Tibial artery (tissue), 4 donors: Measurements from ENCODE around the gene CMSS1.

Experiments
- DNase-seq, 2 donors: peaks; one replicate each; pipeline ENCODE4 v3.0.0-alpha.2; 2019
- H3K27ac ChIP-seq, 2 donors: fragments of 200-600 bp; sonication (generic) in 1 of 2; 1 replicate in 1 of 2; 2 replicates in 1 of 2; pipeline ENCODE4 v1.5.1; 2018 to 2019; ENCODE audit warnings: mild to moderate bottlenecking in 1 of 2
- H3K27me3 ChIP-seq, 2 donors: fragments of 200-600 bp; sonication (generic) in 1 of 2; one replicate each; pipeline versions ENCODE4 v1.5.1 to v1.6.0; 2016 to 2019
- H3K36me3 ChIP-seq, 3 donors: fragments of 200-600 bp; sonication (generic) in 2 of 3; one replicate each; pipeline ENCODE4 v1.5.1; 2016 to 2019; ENCODE audit warnings: mild to moderate bottlenecking in 2 of 3
- H3K4me1 ChIP-seq, 4 donors: fragments of 200-600 bp; sonication (generic) in 2 of 4; 1 replicate in 3 of 4; 2 replicates in 1 of 4; pipeline ENCODE4 v1.5.1; 2016 to 2019
- H3K4me3 ChIP-seq, 2 donors: fragments of 200-600 bp; sonication (generic) in 1 of 2; 1 replicate in 1 of 2; 2 replicates in 1 of 2; pipeline ENCODE4 v1.5.1; 2018 to 2019; ENCODE audit warnings: mild to moderate bottlenecking in 2 of 2
- H3K9me3 ChIP-seq, 3 donors: fragments of 200-600 bp; sonication (generic) in 1 of 3; one replicate each; pipeline ENCODE4 v1.5.1; 2016 to 2019
- CTCF ChIP-seq, 2 experiments: fragments of 200-600 bp in 1 of 2; fragments of 450-650 bp in 1 of 2; IDR thresholded peaks; one replicate each; pipeline ENCODE4 v1.5.1; 2017 to 2019; ENCODE audit warnings: antibody characterized with exemption in 2 of 2, mild to moderate bottlenecking in 1 of 2, moderate library complexity in 1 of 2
- intact Hi-C: fragments of 100-400 bp; cut with DNase I; formaldehyde crosslinking; loops from one replicate; pipeline ENCODE4 v1.15.0; 2023; ENCODE audit warnings: low total_unique reads

Gene CMSS1

GRCh38 chr3:99941211-99941610, 123.5 kb downstream of the CMSS1 start:
- intact Hi-C loops: no loop called here
- Histone ChIP-seq H3K27ac (peak overlapping the region; percentile 73 to 77), H3K36me3 (no peaks in the 10 kb centered on the region), H3K9me3 (no peaks in the 10 kb centered on the region), H3K27me3 (no peaks in the 10 kb centered on the region), H3K4me1 (peaks cover 0 to 97% (median 50%) of the 10 kb centered on the region in 4 donors), H3K4me3 (no peak overlapping the region)
- no peak for TF ChIP-seq CTCF (IDR thresholded peaks at IDR 0.05)
- DNase-seq: no peak

DNA sequence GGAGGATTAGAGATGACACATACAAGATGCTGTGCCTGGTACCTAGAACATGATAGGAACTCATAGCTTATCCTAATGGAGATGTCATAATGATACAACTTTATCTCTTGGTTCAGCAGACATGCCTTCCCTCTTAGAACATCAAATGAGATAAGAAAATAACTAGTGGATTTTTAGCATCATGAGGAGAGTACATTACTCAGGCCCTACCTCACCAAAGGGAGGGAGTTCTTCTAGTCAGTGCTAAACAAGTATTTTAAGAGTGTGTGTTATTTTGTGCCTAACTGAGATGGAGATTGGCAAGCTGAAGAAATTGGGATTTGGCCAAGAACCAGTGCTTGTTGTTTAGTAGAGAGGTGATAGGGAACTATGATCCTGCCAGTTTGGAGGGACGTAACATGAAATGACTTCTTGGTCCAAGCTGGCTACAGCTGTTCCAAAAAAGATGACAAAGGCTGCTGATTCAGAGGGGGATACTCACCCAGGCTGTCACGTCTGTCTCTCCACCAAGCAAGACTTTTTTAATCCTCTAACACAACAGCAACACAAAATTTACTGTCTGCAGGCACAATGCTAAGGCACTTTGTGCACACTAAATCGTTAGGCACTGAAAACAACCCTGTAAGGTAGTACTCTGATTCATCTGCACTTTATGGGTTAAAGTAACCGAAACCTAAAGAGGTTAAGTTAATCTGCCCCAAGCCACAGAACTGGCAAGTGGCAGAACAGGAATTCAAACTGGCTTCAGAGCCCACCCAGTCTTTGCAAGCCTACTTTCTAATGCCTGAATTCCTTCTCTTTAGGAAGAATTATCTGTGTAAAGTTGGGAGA, 126.5 kb downstream of the CMSS1 start:
- H3K4me3 ChIP-seq: no peak overlapping the region
- peak overlapping the region; percentile 73 to 77 for H3K27ac ChIP-seq
- intact Hi-C loops: no loop called here
- H3K27me3 ChIP-seq: no peaks in the 10 kb centered on the region
- peak in 1 of 2 donors; percentile 33 for DNase-seq
- peaks cover 0 to 84% (median 46%) of the 10 kb centered on the region in 4 donors for H3K4me1 ChIP-seq
- no peaks in the 10 kb centered on the region for H3K9me3 ChIP-seq
- no peak for TF ChIP-seq CTCF (IDR thresholded peaks at IDR 0.05)
- no peaks in the 10 kb centered on the region for H3K36me3 ChIP-seq

DNA sequence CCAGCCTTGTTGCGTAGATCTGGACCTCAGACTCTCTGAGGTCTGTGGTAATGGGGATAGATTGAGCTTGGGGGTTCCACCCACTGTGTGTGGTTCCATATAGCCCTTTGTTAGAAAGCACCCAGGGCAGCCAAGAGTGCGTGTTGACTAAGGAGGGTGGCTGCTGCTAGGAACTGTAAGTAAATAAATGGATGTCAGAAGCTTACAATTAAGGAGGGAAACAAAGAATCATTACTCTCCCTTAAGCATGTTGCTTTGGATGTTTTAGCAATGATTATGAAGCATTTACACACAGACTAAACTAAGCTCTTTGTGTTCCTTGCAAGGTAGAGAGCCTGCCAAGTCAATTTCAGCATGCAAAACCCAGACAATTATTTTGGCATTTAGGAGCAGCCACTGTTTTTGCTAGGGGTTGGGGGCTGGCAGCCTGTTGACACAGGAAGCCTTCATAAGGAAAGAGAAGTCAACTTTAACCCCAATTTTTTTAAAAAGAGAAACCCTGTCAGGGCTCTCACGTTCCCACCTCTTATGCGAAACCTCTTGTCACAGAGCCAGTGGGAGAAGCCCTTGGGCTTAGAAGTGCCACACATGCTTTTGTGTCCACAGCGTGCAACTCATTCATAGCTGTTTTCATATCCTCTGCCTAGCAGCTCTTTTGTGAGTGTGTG, 127.8 kb downstream of the CMSS1 start:
- Histone ChIP-seq H3K9me3 (no peaks in the 10 kb centered on the region), H3K27me3 (no peaks in the 10 kb centered on the region), H3K27ac (peak overlapping the region; percentile 73 to 77), H3K4me3 (no peak overlapping the region), H3K4me1 (peaks cover 0 to 84% (median 37%) of the 10 kb centered on the region in 4 donors), H3K36me3 (no peaks in the 10 kb centered on the region)
- no peak for TF ChIP-seq CTCF (IDR thresholded peaks at IDR 0.05)
- no peak for DNase-seq
- intact Hi-C loops: no loop called here

DNA sequence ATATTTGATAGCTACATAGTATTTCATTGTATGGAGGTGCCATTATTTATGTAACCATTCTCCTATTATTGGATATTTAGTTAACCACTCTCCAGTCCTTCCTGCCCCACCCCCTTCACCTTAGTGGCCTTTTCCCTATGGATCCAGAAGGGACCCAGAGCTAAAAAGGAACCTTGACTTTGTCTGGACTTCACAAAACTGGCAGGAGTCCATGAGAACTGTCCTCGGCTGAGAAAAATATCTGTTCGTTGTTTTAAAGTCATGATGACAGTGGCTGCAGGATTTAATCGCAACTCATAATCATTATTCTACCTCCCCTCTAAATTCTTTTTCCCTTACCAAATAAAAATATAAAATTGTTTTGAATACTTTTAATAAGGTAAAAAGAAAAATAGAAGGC, 129.7 kb downstream of the CMSS1 start:
- Histone ChIP-seq H3K4me3 (no peak overlapping the region), H3K9me3 (no peaks in the 10 kb centered on the region), H3K27me3 (no peaks in the 10 kb centered on the region), H3K27ac (peak overlapping the region in 1 of 2 donors; percentile 4), H3K36me3 (no peaks in the 10 kb centered on the region), H3K4me1 (peaks cover 0 to 78% (median 35%) of the 10 kb centered on the region in 4 donors)
- no peak for TF ChIP-seq CTCF (IDR thresholded peaks at IDR 0.05)
- DNase-seq: no peak
- intact Hi-C loops: no loop called here

DNA sequence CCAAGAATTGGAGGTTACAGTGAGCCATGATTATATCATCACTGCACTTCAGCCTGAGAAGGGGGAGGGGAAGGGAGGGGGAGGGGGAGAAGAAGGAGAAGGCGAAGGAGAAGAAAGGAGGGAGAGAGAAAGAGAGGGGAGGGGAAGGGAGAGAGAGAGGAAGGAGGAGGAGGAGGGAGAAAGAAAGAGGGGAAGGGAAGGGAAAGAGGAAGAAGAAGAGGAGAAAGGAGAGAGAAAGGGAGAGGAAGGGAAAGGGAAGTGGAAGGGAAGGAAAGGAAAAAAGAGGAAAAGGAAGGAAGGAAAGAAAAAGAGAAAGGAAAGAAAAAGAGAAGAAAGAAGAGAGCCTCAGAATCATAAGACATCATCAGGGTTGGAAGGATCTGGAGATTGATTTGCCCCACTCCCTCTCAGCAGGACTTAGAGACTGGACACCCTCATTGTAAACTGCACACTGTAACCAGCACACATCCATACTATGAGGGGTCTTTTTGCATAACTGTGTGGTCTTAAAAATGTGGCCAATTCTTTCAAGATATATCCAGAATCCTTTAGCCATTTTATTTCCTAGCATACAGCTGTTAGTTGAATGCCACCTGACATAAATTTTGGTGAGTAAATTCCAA, 130.9 kb downstream of the CMSS1 start:
- H3K9me3 ChIP-seq: no peaks in the 10 kb centered on the region
- peak overlapping the region; percentile 33 to 48 for H3K27ac ChIP-seq
- peaks cover 0 to 71% (median 34%) of the 10 kb centered on the region in 4 donors for H3K4me1 ChIP-seq
- no peaks in the 10 kb centered on the region for H3K27me3 ChIP-seq
- H3K36me3 ChIP-seq: no peaks in the 10 kb centered on the region
- H3K4me3 ChIP-seq: no peak overlapping the region
- DNase-seq: no peak
- no peak for TF ChIP-seq CTCF (IDR thresholded peaks at IDR 0.05)
- intact Hi-C loops: no loop called here
